Right atrium auricular region (tissue), 2 donors: ENCODE data around the gene CALML5. TPM values are rescaled to one million over a fixed set of nuclear protein-coding genes. Genes with fewer than 3 reads are reported as not detected.

Experiments
- DNase-seq: peaks from one replicate; pipeline ENCODE4 v3.0.0-alpha.2; 2019; ENCODE audit warnings: low spot score
- H3K27ac ChIP-seq, 2 donors: fragments of 200-600 bp; sonication (generic); 1 replicate in 1 of 2; 2 replicates in 1 of 2; pipeline ENCODE4 v1.5.1; 2016 to 2019
- H3K27me3 ChIP-seq, 2 donors: fragments of 200-600 bp; sonication (generic); one replicate each; pipeline versions ENCODE4 v1.5.1 to v1.6.0; 2017 to 2019
- H3K36me3 ChIP-seq: fragments of 200-600 bp; sonication (generic); one replicate; pipeline ENCODE4 v1.5.1; 2016
- H3K4me1 ChIP-seq, 2 donors: fragments of 200-600 bp; sonication (generic); one replicate each; pipeline versions ENCODE4 v1.5.1 to v1.6.0; 2017 to 2019
- H3K4me3 ChIP-seq, 2 donors: fragments of 200-600 bp; sonication (generic); 1 replicate in 1 of 2; 2 replicates in 1 of 2; pipeline ENCODE4 v1.5.1; 2017 to 2019; ENCODE audit warnings: mild to moderate bottlenecking in 1 of 2, moderate library complexity in 1 of 2
- H3K9me3 ChIP-seq, 2 donors: fragments of 200-600 bp; sonication (generic); one replicate each; pipeline ENCODE4 v1.5.1; 2019
- total RNA-seq, 2 donors: library from RNA; depleted of rRNA; stranded (reverse); fragments of >200 nt; gene quantifications; one replicate each; pipeline ENCODE4 v1.1.0, GENCODE V29; 2016
- TF ChIP-seq, protein P1 (sequence below), 2 donors: fragments of 200-600 bp; sonication (generic); IDR thresholded peaks; one replicate each; pipeline ENCODE4 v1.5.1; 2019; ENCODE audit warnings: antibody characterized with exemption in 2 of 2

The CALML5 gene
- total RNA-seq, 2 donors from 2014 or later, result not detected

DNA sequence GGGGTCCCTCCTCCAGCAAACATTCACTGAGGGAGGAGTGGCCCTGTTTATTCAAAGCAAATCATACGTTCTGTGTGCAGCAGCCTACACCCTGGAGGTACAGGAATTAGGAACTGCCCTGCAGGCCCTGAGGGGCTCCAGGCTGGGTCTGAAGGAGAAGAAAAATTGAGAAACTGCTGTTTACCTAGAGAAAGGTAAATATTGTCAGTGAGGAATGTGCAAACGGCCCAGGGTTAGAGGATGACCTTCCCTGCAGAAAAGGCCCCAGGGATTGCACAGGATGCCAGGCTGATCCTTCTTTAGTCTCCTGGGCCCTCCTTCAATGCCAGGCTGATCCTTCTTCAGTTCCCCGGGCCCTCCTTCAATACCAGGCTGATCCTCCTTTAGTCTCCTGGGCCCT is 5.7 kb downstream of the CALML5 start:
- H3K27me3 ChIP-seq, result no peaks in the 10 kb centered on the region
- peaks cover 0 to 9% of the 10 kb centered on the region in 2 donors for H3K9me3 ChIP-seq
- TF ChIP-seq, protein P1, sequence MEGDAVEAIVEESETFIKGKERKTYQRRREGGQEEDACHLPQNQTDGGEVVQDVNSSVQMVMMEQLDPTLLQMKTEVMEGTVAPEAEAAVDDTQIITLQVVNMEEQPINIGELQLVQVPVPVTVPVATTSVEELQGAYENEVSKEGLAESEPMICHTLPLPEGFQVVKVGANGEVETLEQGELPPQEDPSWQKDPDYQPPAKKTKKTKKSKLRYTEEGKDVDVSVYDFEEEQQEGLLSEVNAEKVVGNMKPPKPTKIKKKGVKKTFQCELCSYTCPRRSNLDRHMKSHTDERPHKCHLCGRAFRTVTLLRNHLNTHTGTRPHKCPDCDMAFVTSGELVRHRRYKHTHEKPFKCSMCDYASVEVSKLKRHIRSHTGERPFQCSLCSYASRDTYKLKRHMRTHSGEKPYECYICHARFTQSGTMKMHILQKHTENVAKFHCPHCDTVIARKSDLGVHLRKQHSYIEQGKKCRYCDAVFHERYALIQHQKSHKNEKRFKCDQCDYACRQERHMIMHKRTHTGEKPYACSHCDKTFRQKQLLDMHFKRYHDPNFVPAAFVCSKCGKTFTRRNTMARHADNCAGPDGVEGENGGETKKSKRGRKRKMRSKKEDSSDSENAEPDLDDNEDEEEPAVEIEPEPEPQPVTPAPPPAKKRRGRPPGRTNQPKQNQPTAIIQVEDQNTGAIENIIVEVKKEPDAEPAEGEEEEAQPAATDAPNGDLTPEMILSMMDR (IDR thresholded peaks at IDR 0.05), result no peak
- no peak overlapping the region for H3K27ac ChIP-seq
- H3K4me1 ChIP-seq, result no peaks in the 10 kb centered on the region
- no peaks in the 10 kb centered on the region for H3K36me3 ChIP-seq
- no peak overlapping the region for H3K4me3 ChIP-seq
- no peak for DNase-seq

DNA sequence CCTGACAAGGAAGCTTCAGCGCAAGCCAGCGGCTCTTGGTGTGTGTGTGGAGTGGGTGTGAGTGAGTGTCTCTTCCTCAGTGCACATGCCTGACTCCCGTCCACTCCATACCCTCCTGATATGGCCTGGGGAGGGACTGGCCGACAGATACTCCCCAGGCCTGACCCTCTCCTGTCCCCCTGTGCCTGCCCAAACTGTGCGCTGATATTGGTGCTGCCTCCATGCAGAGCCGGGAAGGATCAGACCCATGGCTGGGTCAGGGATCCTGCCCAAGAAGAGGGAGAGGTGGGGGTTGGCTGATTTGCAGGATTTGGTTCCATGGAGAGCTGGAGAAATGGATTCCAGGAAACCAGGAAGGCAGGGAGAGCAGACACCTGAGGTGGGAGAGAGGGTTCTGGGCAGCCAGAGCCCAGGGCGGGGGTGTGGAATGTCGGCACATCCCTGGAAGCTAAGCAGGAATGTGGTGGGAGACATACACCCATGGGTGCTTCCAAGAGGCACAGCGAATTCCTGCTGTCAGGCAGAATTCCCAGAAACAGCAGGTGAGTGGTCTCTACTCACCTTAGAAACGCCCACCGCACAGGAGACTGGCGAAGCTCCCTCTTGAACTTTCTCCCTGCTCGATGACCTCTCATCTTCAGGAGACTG is 6.3 kb downstream of the CALML5 start:
- peaks cover 0 to 9% of the 10 kb centered on the region in 2 donors for H3K9me3 ChIP-seq
- no peak for DNase-seq
- H3K27me3 ChIP-seq, result no peaks in the 10 kb centered on the region
- H3K36me3 ChIP-seq, result no peaks in the 10 kb centered on the region
- no peak overlapping the region for H3K4me3 ChIP-seq
- no peaks in the 10 kb centered on the region for H3K4me1 ChIP-seq
- TF ChIP-seq, protein P1 (IDR thresholded peaks at IDR 0.05), result no peak
- H3K27ac ChIP-seq, result no peak overlapping the region

DNA sequence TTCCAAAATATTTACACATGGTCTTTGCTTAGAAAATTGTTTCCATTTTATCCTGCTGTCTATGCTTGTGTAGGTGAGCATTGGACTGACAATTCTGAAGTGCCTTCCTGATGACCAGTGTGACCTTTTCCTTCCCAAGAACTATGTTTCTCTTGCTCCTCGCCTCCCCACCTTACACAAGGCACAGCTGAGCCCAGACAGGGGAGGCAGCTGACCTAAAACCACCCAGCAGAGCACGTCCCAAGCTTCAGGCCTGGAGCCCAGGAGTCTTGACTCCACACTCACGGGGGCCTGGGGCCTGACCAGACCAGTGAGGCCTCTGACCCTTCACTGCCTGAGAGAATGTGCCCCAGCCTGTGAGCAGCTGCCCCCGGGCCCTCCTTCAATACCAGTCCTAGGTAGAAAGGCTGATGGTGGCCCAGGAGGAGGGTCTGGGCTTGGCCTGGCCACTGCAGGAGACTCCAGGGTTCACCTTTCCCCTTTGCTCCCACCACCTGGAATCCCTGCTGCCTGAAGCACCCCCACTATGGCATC is 7.0 kb downstream of the CALML5 start:
- H3K4me1 ChIP-seq, result no peaks in the 10 kb centered on the region
- no peaks in the 10 kb centered on the region for H3K36me3 ChIP-seq
- no peak for DNase-seq
- H3K4me3 ChIP-seq, result no peak overlapping the region
- H3K27me3 ChIP-seq, result no peaks in the 10 kb centered on the region
- H3K27ac ChIP-seq, result no peak overlapping the region
- H3K9me3 ChIP-seq, result peaks cover 0 to 9% of the 10 kb centered on the region in 2 donors
- TF ChIP-seq, protein P1 (IDR thresholded peaks at IDR 0.05), result no peak

DNA sequence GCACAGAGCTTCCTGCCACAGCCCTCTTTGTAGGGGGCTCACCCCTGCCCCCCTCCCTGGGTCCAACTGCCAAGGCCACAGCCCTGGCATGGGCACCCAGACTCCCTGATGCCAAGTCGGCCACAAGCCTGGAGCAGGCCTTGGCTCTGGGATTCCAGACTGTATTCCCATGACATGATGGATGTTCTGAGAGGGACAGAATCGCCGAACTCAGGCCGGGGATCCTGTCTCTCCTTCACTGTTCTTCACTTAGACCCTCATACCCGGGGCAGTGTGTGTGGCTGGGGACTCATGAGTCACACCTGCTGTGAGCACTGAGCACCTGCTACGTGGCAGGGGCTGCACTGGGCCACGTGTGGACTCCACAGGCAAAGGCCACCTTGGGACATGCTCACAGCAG is 7.9 kb downstream of the CALML5 start:
- TF ChIP-seq, protein P1 (IDR thresholded peaks at IDR 0.05), result no peak
- Histone ChIP-seq H3K36me3 (no peaks in the 10 kb centered on the region), H3K27ac (no peak overlapping the region), H3K4me1 (no peaks in the 10 kb centered on the region), H3K9me3 (peaks cover 0 to 9% of the 10 kb centered on the region in 2 donors), H3K27me3 (no peaks in the 10 kb centered on the region), H3K4me3 (no peak overlapping the region)
- no peak for DNase-seq

DNA sequence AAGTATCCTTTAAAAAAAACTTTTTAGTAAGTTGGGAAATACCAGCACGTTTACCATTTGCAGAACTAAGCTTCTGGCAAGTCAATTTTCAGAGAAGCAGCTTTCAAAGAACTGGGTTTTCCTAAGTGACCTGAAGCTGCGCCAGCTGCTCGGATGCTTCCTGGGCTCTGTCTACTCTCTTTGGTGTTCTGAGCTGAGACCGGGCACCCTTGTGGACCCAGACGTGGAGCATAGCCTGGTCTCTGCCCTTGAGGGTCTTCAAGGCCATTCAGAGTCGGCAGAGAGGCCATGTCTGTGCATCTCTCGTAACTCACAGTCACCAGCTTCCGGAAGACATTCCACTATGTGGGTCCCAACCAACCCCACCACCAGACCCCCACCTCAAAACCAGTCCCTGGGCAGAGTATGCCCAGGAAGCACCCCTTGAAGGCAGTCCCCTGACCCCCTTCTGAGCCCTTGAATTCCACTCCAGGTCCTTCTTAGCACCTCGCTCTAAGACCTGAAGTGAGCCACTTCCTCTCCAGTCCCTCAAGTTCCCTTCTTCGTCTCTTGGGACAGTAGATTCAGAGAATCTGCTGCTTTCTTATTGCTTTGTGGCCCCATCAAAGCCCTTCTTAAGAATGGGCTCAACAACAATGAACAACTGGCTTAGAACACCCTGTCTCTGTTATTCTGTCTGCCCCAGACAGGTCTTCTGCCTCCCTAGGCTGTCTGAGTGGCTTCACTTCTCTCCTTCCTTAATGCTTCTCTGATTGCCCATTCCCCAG is 8.5 kb downstream of the CALML5 start:
- Histone ChIP-seq H3K27ac (no peak overlapping the region), H3K4me3 (no peak overlapping the region), H3K9me3 (peaks cover 0 to 9% of the 10 kb centered on the region in 2 donors), H3K36me3 (no peaks in the 10 kb centered on the region), H3K27me3 (no peaks in the 10 kb centered on the region), H3K4me1 (no peaks in the 10 kb centered on the region)
- TF ChIP-seq, protein P1 (IDR thresholded peaks at IDR 0.05), result no peak
- DNase-seq, result no peak
